WTC11 (cell line): Measurements from ENCODE around the gene YBEY. TPM values are rescaled to one million over a fixed set of nuclear protein-coding genes. Genes with fewer than 3 reads are reported as not detected.

Experiments used
- ATAC-seq: fragments of 200-7000 bp; cut with Tn5 transposase; 2 replicates; pipeline ENCODE4 v1.10.0; 2021; ENCODE audit warnings: mild to moderate bottlenecking, moderate library complexity
- CTCF ChIA-PET: fragments of 300-600 bp; sonication (Branson Sonifier 250); formaldehyde crosslinking; loops from one replicate; lab custom pipeline; 2021; ENCODE audit warnings: antibody characterized with exemption; lab: Charles Lee
- POLR2A ChIA-PET: fragments of 350-600 bp; sonication (Branson Sonifier 250); formaldehyde crosslinking; loops from one replicate; lab custom pipeline; 2021; ENCODE audit warnings: antibody characterized with exemption; lab: Charles Lee
- DNase-seq: peaks from one replicate; pipeline ENCODE4 v3.0.0; 2021; ENCODE audit warnings: low spot score
- H3K27ac Mint-ChIP-seq: 2 replicates; pipeline ENCODE4 v1.8.0; 2021; ENCODE audit warnings: mixed read lengths
- H3K27me3 Mint-ChIP-seq: 2 replicates; pipeline ENCODE4 v1.8.0; 2021; ENCODE audit warnings: low read depth, mild to moderate bottlenecking, moderate library complexity, mixed read lengths
- H3K36me3 Mint-ChIP-seq: 2 replicates; pipeline ENCODE4 v1.8.0; 2021; ENCODE audit warnings: mixed read lengths
- H3K4me1 Mint-ChIP-seq: 2 replicates; pipeline ENCODE4 v1.8.0; 2022; ENCODE audit warnings: mixed read lengths
- H3K4me3 Mint-ChIP-seq: 2 replicates; pipeline ENCODE4 v1.8.0; 2021; ENCODE audit warnings: mild to moderate bottlenecking, moderate library complexity, mixed read lengths
- H3K9me3 Mint-ChIP-seq: 2 replicates; pipeline ENCODE4 v1.8.0; 2021; ENCODE audit warnings: mixed read lengths
- CBFB ChIP-seq: sonication (generic); formaldehyde crosslinking; IDR thresholded peaks from 2 replicates; pipeline ENCODE4 v1.8.1; 2022; ENCODE audit warnings: mild to moderate bottlenecking, low read depth, missing genetic modification reagents
- ETV6 ChIP-seq: sonication (generic); formaldehyde crosslinking; IDR thresholded peaks from 2 replicates; pipeline ENCODE4 v1.8.1; 2022; ENCODE audit warnings: mild to moderate bottlenecking, missing genetic modification reagents
- GABPB1 ChIP-seq: sonication (generic); formaldehyde crosslinking; IDR thresholded peaks from 2 replicates; pipeline ENCODE4 v1.8.1; 2023; ENCODE audit warnings: mild to moderate bottlenecking, missing genetic modification reagents
- NFATC4 ChIP-seq: fragments of 250-450 bp; sonication (Bioruptor Pico); IDR thresholded peaks from 2 replicates; pipeline ENCODE4 v1.9.0; 2021; ENCODE audit warnings: mild to moderate bottlenecking
- NR1H2 ChIP-seq: sonication (generic); formaldehyde crosslinking; IDR thresholded peaks from 2 replicates; pipeline ENCODE4 v1.9.0; 2021; ENCODE audit warnings: mild to moderate bottlenecking, moderate library complexity, missing genetic modification reagents
- RORB ChIP-seq: fragments of 250-450 bp; sonication (Bioruptor Pico); IDR thresholded peaks from 2 replicates; pipeline ENCODE4 v1.9.0; 2021; ENCODE audit warnings: mild to moderate bottlenecking
- SMAD4 ChIP-seq: sonication (generic); formaldehyde crosslinking; IDR thresholded peaks from 2 replicates; pipeline ENCODE4 v1.8.0; 2022; ENCODE audit warnings: mild to moderate bottlenecking, missing genetic modification reagents
- ZNF263 ChIP-seq: sonication (generic); formaldehyde crosslinking; IDR thresholded peaks from 2 replicates; pipeline ENCODE4 v1.8.1; 2022; ENCODE audit warnings: low read depth, mild to moderate bottlenecking, moderate library complexity, missing genetic modification reagents
- ZNF396 ChIP-seq: fragments of 250-450 bp; sonication (Bioruptor Pico); IDR thresholded peaks from 2 replicates; pipeline ENCODE4 v1.8.0; 2021; ENCODE audit warnings: mild to moderate bottlenecking, moderate library complexity, borderline replicate concordance
- ZNF671 ChIP-seq: fragments of 250-450 bp; sonication (Bioruptor Pico); IDR thresholded peaks from 2 replicates; pipeline ENCODE4 v1.8.0; 2021; ENCODE audit warnings: mild to moderate bottlenecking
- total RNA-seq: library from RNA; stranded (reverse); gene quantifications from 3 replicates; pipeline ENCODE4 v1.2.3, GENCODE V29; 2021
- TF ChIP-seq, protein P1 (sequence below): sonication (generic); formaldehyde crosslinking; IDR thresholded peaks from 2 replicates; pipeline ENCODE4 v1.8.0; 2022; ENCODE audit warnings: missing genetic modification reagents
- TF ChIP-seq, protein P2 (sequence below): fragments of 200-600 bp; IDR thresholded peaks from 2 replicates; pipeline ENCODE4 v1.8.0; 2022; ENCODE audit warnings: antibody characterized with exemption
- TF ChIP-seq, protein P3 (sequence below): sonication (generic); formaldehyde crosslinking; IDR thresholded peaks from 2 replicates; pipeline ENCODE4 v1.8.1; 2023; ENCODE audit warnings: mild to moderate bottlenecking, missing genetic modification reagents, borderline replicate concordance
- TF ChIP-seq, protein P4 (sequence below): sonication (generic); formaldehyde crosslinking; IDR thresholded peaks from 2 replicates; pipeline ENCODE4 v1.8.1; 2022; ENCODE audit warnings: low read depth, mild to moderate bottlenecking, moderate library complexity, missing genetic modification reagents, borderline replicate concordance
- TF ChIP-seq, protein P5 (sequence below): sonication (generic); formaldehyde crosslinking; conservative IDR thresholded peaks from 2 replicates; pipeline ENCODE4 v1.8.1; 2022; ENCODE audit warnings: mild to moderate bottlenecking, missing genetic modification reagents

YBEY gene
- total RNA-seq, 1 experiment from 2014 or later: 27.4 TPM

DNA sequence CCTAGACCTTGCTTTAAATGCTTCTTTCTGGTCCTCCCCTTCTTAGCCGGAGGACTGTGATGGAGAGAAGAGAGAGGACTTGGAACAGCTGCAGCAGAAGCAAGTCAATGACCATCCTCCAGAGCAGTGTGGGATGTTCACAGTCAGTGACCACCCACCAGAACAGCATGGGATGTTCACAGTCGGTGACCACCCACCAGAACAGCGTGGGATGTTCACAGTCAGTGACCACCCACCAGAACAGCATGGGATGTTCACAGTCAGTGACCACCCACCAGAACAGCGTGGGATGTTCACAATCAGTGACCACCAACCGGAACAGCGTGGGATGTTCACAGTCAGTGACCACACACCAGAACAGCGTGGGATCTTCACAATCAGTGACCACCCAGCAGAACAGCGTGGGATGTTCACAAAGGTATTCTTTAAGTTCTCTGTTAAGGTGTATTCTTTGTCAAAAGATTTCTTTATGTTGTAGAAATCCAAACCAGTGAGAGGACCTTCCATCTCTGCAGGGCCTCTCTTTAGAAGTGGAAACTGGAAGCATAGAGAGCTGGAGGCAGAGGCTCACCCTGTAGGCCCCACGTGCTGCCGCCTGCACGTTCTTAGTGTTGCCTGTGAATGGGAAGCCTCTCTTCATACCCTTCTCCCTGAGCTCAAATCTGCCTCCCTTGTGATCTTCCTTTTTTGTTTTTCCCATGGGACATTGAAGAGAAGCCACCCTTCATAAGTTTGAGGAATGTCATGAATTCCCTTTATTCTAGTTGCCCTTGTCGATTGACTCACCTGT is 48.4 kb downstream of the YBEY start:
- Mint-ChIP-seq H3K27me3 (no peaks in the 10 kb centered on the region), H3K36me3 (peaks cover 66% of the 10 kb centered on the region), H3K9me3 (no peaks in the 10 kb centered on the region; the same call in 1 of the 2 replicates), H3K4me1 (no peaks in the 10 kb centered on the region), H3K4me3 (no peak overlapping the region), H3K27ac (no peak overlapping the region)
- ChIA-PET POLR2A (interaction anchor here (0.7 kb wide), 1 partner anchor 67 kb away, joined by 3 read pairs; no protein-coding TSS in a partner anchor), CTCF (interaction anchor here (0.7 kb wide), 1 partner anchor 125 kb away, joined by 4 read pairs; no protein-coding TSS in a partner anchor)
- DNase-seq (no peak), ATAC-seq (no peak)
- TF ChIP-seq, protein P1, sequence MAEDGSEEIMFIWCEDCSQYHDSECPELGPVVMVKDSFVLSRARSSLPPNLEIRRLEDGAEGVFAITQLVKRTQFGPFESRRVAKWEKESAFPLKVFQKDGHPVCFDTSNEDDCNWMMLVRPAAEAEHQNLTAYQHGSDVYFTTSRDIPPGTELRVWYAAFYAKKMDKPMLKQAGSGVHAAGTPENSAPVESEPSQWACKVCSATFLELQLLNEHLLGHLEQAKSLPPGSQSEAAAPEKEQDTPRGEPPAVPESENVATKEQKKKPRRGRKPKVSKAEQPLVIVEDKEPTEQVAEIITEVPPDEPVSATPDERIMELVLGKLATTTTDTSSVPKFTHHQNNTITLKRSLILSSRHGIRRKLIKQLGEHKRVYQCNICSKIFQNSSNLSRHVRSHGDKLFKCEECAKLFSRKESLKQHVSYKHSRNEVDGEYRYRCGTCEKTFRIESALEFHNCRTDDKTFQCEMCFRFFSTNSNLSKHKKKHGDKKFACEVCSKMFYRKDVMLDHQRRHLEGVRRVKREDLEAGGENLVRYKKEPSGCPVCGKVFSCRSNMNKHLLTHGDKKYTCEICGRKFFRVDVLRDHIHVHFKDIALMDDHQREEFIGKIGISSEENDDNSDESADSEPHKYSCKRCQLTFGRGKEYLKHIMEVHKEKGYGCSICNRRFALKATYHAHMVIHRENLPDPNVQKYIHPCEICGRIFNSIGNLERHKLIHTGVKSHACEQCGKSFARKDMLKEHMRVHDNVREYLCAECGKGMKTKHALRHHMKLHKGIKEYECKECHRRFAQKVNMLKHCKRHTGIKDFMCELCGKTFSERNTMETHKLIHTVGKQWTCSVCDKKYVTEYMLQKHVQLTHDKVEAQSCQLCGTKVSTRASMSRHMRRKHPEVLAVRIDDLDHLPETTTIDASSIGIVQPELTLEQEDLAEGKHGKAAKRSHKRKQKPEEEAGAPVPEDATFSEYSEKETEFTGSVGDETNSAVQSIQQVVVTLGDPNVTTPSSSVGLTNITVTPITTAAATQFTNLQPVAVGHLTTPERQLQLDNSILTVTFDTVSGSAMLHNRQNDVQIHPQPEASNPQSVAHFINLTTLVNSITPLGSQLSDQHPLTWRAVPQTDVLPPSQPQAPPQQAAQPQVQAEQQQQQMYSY (CRISPR knock-in tag): no peak
- TF ChIP-seq ZNF263 (no peak), ZNF396 (no peak), GABPB1 (CRISPR knock-in tag) (no peak), NFATC4 (CRISPR knock-in tag) (no peak), RORB (CRISPR knock-in tag) (no peak), NR1H2 (CRISPR knock-in tag) (no peak), SMAD4 (no peak), CBFB (no peak)
- TF ChIP-seq, protein P2, sequence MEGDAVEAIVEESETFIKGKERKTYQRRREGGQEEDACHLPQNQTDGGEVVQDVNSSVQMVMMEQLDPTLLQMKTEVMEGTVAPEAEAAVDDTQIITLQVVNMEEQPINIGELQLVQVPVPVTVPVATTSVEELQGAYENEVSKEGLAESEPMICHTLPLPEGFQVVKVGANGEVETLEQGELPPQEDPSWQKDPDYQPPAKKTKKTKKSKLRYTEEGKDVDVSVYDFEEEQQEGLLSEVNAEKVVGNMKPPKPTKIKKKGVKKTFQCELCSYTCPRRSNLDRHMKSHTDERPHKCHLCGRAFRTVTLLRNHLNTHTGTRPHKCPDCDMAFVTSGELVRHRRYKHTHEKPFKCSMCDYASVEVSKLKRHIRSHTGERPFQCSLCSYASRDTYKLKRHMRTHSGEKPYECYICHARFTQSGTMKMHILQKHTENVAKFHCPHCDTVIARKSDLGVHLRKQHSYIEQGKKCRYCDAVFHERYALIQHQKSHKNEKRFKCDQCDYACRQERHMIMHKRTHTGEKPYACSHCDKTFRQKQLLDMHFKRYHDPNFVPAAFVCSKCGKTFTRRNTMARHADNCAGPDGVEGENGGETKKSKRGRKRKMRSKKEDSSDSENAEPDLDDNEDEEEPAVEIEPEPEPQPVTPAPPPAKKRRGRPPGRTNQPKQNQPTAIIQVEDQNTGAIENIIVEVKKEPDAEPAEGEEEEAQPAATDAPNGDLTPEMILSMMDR: no peak
- TF ChIP-seq, protein P3, sequence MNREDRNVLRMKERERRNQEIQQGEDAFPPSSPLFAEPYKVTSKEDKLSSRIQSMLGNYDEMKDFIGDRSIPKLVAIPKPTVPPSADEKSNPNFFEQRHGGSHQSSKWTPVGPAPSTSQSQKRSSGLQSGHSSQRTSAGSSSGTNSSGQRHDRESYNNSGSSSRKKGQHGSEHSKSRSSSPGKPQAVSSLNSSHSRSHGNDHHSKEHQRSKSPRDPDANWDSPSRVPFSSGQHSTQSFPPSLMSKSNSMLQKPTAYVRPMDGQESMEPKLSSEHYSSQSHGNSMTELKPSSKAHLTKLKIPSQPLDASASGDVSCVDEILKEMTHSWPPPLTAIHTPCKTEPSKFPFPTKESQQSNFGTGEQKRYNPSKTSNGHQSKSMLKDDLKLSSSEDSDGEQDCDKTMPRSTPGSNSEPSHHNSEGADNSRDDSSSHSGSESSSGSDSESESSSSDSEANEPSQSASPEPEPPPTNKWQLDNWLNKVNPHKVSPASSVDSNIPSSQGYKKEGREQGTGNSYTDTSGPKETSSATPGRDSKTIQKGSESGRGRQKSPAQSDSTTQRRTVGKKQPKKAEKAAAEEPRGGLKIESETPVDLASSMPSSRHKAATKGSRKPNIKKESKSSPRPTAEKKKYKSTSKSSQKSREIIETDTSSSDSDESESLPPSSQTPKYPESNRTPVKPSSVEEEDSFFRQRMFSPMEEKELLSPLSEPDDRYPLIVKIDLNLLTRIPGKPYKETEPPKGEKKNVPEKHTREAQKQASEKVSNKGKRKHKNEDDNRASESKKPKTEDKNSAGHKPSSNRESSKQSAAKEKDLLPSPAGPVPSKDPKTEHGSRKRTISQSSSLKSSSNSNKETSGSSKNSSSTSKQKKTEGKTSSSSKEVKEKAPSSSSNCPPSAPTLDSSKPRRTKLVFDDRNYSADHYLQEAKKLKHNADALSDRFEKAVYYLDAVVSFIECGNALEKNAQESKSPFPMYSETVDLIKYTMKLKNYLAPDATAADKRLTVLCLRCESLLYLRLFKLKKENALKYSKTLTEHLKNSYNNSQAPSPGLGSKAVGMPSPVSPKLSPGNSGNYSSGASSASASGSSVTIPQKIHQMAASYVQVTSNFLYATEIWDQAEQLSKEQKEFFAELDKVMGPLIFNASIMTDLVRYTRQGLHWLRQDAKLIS (CRISPR knock-in tag): no peak

DNA sequence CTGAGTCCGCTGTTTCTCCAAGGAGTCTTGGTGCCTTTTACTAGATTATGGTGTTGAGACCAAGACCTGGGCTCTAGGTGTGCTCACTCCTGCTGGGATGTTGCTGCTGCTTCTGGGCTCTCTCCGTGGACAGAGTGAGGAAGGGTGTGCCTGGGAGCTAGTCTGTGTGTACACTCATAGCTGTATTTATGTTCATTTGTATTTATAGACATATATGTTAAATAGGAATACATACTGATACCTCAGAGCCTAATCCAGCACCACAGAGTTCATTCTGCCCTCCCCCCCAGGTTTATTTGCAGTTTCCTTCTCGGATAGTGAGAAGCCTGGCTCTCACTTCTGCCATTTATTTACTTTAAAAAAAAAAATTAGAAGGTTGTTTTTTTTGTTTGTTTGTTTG is 50.5 kb downstream of the YBEY start:
- Mint-ChIP-seq H3K4me1 (no peaks in the 10 kb centered on the region), H3K27me3 (no peaks in the 10 kb centered on the region), H3K9me3 (no peaks in the 10 kb centered on the region; the same call in 1 of the 2 replicates), H3K36me3 (peaks cover 67% of the 10 kb centered on the region), H3K27ac (no peak overlapping the region), H3K4me3 (no peak overlapping the region)
- DNase-seq (no peak), ATAC-seq (no peak)
- TF ChIP-seq, protein P2: no peak
- TF ChIP-seq ETV6 (CRISPR knock-in tag) (no peak), RORB (CRISPR knock-in tag) (no peak), ZNF671 (CRISPR knock-in tag) (no peak)
- TF ChIP-seq, protein P4, sequence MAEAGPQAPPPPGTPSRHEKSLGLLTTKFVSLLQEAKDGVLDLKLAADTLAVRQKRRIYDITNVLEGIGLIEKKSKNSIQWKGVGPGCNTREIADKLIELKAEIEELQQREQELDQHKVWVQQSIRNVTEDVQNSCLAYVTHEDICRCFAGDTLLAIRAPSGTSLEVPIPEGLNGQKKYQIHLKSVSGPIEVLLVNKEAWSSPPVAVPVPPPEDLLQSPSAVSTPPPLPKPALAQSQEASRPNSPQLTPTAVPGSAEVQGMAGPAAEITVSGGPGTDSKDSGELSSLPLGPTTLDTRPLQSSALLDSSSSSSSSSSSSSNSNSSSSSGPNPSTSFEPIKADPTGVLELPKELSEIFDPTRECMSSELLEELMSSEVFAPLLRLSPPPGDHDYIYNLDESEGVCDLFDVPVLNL (CRISPR knock-in tag): no peak
- TF ChIP-seq, protein P5, sequence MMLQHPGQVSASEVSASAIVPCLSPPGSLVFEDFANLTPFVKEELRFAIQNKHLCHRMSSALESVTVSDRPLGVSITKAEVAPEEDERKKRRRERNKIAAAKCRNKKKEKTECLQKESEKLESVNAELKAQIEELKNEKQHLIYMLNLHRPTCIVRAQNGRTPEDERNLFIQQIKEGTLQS (CRISPR knock-in tag): no peak
- CTCF ChIA-PET: no interaction called here
- POLR2A ChIA-PET: no interaction called here
